Measurements from ENCODE around the gene PWWP2B.

PWWP2B gene

DNA sequence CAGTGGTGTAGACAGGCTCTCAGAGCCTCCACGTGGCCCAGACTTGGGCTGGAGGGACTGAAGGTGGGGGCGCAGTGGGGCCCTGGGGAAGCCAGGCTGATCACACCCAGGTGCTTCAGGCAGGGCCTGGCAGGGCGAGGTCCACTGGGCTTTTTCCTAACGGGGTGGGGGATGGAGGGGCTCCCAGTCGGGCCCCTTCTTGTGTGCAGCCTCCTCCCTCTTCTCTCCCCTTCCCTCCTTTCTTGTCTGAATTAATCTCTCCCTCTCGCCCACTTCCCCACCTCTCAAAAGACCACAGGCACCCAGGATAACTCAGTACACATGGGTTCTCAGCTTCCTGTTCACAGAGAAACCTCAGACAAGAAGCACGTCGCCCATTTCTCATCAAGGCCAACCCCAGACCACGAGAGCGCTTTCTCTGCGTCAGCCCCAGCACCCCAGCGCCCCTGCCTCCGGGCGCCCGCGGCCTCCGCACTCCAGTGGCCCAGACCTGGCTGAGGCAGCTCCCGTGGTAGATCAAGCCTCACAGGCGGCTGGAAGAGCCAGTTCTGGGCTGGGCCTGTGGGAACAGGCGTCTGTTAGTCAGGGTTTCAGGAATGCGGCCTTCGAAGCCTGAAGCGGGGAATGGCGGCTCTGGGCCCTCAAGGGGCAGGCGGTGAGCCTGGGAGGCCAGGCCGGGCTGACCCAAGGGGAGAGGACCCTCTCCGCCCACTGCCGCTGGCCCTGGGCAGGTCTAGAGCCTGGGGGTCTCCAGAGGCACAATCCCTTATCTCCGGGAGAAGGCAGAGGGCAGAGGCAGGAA is 50.6 kb downstream of the PWWP2B start:
- DNase-seq (ENCODE audit: low read depth in 2 of 2) = peak; percentile 38 to 57

DNA sequence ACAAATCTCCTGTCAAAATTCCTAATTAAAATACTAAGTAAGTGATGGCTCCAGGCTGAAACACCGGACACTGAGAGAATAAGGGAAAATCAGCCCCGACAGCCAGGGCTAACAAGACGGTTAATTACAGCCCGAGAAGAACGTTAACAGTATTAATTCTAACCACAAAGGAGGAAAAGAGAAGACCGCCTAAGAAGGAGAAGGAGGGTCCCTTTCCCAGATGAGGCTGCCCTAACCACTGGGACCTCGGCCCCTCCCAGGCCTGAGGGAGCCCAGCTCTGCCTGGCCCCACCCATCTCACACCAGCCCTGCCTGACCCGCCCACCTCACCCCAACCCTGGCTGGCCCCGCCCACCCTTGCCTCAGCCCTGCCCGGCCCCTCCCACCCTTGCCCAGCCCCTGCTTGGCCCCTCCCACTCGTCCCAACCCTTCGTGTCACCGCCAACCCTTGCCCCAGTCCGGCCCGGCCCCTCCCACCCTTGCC is 51.3 kb downstream of the PWWP2B start:
- DNase-seq (ENCODE audit: low read depth in 2 of 2) = peak in 1 of 2 donors; percentile 36

DNA sequence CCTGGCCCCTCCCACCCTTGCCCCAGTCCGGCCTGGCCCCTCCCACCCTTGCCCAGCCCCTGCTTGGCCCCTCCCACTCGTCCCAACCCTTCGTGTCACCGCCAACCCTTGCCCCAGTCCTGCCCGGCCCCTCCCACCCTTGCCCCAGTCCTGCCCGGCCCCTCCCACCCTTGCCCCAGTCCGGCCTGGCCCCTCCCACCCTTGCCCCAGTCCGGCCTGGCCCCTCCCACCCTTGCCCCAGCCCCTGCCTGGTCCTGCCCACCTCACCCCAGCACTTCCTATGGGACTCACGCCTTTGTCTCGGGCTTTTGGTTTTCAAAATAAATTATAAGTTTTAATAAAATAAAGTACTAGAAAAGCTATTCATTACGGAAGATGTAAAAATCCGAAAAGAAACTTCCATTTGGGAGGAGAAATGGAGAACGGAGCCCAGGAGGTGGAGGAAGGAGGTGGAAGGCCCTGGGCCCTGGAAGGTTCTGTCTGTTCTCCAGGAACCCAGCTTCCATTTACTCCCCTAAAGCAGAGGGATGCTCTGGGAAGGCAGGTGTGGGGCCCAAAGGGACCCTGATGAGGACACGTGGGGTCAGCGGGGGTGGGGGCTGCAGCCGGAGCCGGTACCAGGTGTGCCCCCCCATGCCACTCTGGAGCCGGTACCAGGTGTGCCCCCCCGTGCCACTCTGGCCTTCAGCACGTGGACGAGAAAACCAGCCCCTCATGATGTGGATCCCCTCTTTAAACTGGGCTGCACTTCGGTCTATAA is 52.2 kb downstream of the PWWP2B start:
- DNase-seq (ENCODE audit: low read depth in 2 of 2) = no peak

DNA sequence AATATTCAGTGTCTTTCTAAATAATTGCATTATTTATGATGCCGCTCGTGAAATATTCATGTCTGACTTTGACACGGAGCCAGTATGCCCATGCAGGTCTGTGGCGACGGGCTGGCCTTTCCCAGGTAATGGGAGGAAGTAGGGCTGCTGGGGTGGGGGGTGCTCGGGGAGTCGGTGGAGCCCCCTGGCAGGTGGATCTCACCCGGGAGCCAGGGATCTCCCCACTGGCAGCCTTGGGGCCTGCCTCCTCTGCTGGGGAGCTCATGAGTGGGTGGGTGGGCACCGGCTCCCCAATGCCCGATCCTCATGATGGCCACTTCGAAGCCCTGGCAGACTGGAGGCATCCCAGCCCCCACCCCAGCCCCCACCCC is 52.8 kb downstream of the PWWP2B start:
- no peak for DNase-seq (ENCODE audit: low read depth in 2 of 2)

DNA sequence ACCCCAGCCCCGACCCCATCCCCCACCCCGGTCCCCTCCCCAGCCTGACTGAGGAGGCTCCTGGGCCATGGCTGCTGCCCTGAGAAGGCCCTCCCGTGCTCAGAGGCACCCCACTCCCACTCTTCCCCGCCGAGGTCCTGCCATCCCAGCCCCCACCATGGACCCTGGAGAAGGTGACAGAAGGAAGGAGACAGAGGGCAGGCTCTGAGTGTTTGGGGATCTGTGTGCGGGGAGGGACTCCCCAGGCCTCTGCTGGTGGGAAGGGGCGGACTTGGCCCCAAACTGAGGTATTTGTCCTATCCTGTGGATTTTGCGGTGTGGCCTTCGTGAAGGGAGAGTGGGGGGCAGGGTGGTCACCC is 53.4 kb downstream of the PWWP2B start:
- DNase-seq (ENCODE audit: low read depth in 2 of 2) = no peak

DNA sequence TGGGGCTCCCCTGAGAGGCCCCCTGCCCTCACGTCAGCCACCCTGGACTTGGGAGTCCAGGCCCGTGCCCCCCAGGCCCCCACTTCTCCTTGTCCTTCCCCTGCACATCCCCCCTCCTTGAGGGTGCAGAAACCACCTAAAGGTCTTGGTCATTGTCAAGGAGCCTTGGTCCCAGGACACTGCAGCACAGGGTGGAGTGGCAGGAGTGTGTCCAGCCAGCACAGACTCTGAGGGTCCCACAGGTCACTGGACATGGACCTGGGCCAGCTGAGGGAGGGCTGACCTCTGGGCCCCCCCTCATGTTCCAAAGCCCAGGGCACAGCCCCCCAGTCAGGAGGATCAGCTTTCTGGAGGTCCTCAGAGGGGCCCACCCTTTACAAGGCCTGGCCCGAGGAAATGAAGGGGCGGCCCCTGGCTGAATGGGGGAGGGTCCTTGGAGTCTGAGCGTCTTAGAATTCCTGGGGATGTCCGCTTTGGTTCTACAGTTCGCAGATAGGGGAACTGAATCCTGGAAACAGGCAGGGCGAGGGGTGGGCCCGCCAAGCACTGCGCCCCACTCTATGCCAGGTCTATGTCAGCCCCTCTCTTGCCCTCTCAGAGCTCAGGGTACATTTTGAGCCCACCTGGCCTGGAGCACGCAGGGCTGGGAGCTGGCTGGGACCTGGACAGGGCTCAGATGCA is 54.0 kb downstream of the PWWP2B start:
- no peak for DNase-seq (ENCODE audit: low read depth in 2 of 2)

DNA sequence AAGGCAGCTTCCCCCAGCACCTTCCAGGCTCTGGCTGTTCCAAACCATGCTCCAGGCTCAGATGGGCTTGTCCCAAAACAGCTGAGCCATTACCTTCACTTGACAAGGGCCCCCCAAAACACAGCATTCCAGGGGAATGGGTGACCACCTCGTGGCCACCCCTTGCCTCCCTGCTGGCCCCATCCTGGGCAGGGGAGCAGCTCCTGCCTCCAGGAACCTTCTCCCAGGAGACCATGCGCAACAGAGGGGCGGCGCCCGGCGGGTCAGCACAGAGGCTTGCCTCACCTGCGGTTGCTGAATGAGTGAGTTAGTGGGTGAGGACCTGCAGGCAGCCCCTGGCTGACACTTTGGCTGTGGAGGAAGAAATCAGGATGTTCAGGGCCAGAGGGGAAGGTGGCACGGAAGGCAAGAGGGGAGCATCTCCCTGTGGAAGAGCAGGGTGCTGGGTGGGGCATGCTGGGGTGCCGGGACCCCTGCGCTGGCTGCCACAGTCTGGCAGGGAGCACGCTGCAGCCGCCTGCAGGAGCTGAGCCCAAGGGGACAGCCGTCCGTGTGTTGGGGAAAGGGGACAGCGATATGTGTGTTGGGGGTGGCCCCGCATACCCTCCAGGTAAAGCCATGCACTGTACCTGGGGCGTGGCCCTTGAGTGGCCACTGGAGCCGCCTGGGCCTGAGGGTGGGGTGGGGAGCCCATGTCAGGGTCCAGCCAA is 54.7 kb downstream of the PWWP2B start:
- DNase-seq (ENCODE audit: low read depth in 2 of 2) = no peak

DNA sequence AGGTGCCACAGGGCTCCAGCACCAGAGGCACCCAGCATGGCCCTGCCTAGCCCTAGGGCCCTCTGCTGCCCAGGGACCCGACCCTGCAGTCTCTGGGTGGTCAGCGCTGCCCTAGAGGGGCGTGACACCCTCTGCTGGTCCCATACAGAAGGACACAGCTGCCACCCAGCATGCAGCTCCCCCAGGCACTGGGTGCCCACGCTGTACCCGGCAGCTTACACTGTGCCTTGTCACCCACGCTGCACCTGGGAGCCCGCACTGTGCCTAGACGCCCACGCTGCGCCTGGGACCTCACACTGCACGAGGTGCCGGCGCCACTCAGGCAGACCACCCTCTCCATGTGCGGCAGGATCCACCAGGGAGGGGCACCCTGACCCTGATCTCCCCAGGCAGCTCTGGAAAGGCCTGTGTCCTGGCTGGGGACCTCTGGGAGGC is 55.2 kb downstream of the PWWP2B start:
- DNase-seq (ENCODE audit: low read depth in 2 of 2) = peak in 1 of 2 donors; percentile 38

DNA sequence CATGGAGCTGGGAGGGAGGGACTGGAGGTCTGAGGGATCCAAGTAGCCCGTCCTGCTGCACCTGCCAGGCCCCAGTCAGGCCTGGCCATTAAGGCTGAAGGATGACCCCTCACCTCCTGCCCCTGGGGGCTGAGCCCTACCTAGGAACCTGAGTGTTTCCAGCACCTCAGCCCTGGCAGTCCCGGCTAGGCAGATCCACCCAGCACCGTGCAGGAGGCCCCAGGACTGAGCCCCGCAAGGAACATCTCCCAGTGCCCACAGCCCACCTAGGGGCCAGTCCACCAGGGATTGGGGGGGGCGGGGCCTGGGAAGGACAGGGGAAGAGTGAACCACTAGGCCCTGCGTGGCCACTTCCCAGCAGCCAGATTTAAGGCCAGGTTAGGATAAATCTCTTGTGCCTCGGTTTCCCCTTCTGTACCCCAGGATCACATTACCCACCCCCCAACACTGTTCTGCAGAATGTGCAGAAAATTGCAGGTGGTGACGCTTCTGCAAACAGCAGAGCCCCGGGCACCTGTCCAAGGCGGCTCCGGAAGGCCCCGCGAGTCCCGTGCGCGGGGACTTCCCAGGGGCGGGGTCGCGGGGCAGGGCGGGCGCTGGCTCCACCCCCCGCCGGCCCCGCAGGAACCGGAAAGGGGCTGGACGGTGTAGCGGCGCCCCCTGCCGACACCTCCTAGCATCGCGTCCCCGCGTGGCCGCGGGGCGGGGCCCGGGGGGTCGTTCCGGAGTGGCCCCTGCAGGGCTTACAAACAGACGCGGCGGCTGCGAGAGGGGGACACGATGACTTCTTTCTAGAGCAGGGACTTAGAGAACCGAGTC is 55.9 kb downstream of the PWWP2B start:
- DNase-seq (ENCODE audit: low read depth in 2 of 2) = peak; percentile 78 to 81

DNA sequence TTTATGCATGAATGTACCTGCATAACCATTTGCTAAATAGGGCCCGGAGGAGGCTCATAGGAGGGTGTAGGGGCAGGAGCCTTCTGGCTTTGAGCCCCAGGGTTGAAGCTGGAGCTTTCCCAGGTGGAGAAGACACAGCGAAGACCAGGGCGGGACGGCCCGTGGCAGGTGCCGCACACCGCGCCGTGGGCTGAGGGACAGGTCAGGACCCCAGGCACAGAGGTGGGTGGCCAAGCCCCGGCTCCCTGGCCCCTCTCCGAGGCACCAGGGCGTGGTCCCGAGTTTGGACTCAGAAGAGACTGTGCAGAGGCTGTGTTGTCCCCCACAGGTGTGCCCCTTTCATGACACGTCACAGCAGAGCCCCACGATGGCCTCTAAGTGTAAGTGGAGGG is 56.5 kb downstream of the PWWP2B start:
- DNase-seq (ENCODE audit: low read depth in 2 of 2) = no peak

DNA sequence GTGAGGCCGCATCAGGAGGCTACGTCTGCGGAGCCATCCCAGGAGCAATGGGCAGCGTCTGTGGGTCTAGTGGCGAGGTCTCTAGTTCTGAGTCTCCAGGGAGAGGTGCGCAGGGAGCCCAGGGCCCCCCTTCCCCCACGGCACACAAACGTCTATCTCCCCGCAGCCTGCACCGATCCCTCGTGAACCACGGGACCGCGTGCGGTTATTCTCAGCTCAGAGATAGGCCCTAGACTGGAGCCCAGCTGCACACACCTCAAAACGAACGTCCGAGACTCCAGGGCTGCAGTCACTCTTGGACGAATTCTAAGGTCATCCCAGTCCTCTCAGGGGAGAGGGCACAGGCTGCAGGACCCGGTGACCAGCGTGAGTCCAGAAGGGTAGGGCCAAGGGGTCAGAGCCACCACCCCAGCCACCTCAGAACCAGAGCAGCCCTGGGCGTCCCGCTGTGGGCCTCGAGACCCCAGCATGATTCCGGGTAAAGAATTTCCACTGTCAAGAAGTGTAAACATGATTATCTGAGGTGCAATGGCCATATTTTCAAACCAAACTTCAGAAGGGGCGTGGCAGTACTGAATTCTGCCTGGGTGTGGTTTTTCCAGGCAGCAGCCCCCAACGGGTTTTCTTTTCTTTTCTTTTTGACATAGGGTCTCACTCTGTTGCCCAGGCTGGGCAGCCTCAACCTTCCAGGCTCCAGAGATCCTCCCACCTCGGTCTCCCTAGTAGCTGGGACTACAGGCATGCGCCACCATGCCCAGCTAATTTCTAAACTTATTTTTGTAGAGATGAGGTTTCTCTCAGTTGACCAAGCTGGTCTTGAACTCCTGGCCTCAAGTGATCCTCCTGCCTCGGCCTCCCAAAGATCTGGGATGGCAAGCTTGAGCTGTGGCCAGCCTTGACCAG is 57.5 kb downstream of the PWWP2B start:
- no peak for DNase-seq (ENCODE audit: low read depth in 2 of 2)

DNA sequence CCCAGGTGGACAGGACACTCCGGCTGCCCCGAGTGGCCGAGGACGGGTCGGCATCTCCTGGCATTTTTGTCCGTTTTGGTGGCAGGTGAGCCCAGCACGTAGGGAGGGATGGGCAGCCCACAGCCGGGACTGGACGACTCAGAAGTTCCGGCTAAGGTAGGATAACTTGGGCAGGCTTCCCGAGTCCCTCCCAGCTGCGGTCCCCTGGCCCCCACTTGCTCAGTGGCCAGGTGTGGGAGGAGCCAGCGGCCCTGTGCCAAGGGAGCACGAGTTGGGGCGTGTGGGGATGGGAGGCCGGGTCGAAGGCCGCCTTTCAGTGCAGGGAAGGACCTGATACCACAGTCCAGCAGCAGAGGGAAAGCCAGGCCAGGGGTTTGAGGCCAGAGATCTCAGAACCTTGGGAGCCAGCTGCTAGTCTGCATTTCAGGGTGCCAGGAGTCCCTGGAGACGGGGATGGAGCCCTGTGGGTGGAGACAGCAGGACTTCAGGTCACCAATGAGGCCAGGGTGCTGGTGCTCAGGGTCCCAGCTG is 58.5 kb downstream of the PWWP2B start:
- DNase-seq (ENCODE audit: low read depth in 2 of 2) = no peak

DNA sequence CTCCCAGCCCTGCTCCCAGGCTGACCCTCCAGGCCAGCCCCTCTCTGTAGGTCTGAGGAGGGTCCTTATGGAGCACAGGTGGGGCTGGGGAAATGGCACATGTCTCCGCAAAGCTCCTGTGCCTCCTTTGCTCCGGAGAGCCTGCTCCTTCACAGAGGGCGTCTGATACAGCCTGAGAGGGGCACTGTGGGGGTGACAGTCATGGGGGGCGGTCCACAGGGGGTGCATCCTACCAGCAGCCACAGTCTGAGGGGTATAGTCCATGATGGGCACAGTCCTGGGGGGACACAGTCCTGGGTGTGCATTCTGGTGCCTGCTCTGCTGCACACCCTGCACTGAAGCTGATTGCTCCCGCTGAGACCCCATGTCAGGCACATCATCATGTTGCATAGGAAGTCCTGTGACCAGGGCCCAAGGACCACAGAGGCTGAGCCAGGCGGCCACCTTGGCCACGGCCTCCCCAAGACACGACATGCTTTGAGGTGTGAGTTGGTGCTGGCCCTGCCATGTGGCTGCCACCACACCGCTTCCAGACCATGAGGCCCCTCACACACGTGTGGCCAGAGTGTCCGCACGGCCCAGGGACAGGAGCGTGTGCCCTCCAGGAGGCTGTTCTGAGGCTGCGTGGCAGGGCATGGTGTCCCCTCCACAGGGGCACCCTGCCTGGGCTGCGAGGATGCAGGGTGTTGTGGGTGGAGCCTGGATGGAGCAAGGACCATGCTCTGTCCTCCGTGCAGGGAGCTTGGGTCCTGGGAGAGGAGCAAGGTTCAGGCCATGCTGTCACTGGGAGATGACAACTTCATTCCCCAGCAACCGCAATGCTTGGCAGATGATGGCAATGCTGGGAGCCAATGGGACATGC is 59.2 kb downstream of the PWWP2B start:
- DNase-seq (ENCODE audit: low read depth in 2 of 2) = no peak

DNA sequence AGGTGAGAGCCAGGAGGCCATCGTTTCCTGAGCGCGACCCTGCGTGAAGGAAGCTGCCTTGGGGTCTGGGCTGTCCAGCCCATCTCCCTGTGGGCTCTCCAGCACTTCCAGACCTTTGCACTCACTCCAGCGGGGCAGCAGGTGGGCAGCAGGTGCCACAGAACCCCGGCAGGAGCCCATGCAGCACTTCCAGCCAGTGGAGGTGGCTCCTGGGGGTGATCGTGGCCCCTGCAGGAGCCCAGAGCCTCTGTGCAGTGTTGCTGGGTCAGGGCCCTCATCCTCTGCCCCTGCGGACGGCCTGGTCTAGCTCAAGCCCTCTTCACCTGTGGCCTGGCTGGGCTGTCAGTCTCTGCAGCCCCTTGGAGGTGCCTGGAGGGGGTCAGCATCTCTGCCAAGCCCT is 59.9 kb downstream of the PWWP2B start:
- no peak for DNase-seq (ENCODE audit: low read depth in 2 of 2)

DNA sequence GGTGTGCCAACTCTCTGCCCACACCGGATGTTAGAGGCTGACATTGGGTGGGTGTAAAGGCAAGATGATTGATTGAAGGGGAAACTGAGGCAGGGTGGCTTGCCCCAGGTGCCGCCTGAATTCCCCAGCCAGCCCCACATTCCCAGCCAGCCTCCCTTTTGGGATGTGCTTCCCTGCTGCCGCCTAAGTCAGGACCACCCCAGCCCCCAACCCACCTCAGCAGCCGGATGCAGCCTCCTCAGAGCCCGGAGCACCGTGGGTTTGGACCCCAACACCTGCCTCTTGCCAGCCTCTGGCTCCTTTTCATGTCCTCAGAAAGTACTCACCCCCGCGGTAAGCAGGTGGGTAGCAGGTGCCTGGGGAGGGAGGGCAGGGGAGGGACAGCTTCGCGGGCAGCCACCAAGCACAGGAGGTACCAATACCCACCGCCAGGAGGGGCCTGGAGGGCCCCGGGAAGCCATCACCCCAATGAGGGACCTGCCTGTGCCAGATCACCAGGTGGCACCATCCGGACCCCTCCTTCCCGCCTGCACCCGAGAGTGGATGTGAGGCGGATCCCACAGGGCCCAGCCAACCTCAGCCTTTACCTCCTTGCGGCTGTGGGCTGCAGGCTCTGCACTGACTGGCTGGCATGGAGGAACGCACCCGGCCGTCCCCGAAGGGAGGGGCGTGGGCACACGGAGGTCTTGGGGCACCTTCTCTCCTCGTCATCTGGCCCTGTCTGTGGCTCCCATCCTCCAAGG is 60.5 kb downstream of the PWWP2B start:
- no peak for DNase-seq (ENCODE audit: low read depth in 2 of 2)

DNA sequence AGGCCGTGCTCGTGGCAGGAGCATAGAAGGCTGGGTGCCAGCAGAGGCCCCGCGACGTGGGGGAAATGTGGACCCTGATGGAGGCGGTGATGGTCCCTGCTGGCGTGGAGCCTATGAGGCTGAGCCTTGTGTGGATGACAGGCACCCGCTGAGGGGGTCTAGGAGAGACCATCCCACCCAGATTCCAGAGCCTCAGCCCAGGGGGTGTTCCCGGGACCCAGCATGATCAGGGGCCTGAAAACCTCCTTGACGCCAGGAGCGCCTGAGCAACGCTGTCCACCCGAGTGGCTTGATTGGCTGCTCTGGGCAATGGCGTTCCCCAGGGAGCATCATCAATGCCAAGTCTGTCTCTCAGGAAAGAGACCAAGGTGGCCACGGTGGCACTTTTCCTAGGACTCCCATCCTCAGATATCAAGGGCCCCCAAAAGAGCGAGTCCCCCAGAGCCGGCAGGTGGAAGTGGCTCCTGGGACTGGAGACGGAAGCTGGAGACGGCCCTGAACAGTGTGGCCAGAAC is 61.1 kb downstream of the PWWP2B start:
- no peak for DNase-seq (ENCODE audit: low read depth in 2 of 2)

DNA sequence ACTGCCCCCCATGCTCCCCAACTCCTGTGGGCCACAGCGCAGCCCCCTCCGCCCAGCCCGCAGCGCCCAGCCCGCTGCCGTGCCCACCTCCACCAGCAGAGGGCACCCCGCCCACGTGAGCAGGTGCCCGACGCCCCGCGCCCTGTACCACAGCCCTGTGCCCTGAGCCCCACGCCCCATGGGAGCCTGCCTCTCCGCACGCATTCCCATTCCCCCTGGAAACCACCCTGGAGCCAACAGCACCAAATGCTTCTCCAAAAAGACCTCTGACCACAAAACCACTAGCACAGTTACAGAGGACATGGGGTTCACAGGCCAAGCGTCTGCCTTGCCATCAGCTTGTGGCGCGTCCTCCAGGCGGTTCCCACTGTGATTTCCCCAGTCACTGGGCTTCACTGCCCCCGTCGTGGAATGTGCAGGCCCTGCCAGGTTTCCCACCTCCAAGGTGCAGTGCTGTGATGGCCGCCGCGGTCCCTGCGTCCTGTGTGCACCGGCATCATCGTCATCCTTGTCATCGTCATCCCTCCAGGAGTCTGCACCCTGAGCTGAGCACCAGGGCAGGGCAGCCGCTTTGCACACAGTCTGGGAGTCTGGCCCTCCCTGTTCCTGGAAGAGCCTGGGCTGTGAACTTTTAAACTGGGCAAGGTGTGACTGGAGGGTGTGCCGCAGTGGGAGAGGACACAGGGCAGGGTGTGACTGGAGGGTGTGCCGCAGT is 61.7 kb downstream of the PWWP2B start:
- peak in 1 of 2 donors; percentile 31 for DNase-seq (ENCODE audit: low read depth in 2 of 2)

All from activated CD8-positive, alpha-beta memory T cell treated with anti-CD3 and anti-CD28 coated beads for 4 hours (primary cell).